Measurements from ENCODE around the gene NODAL.
"Not testable (repeated sequence)": the region's sequence is repeated elsewhere in the genome, so short reads cannot be mapped to it uniquely, and the experiment has no call there.

Gene NODAL

DNA sequence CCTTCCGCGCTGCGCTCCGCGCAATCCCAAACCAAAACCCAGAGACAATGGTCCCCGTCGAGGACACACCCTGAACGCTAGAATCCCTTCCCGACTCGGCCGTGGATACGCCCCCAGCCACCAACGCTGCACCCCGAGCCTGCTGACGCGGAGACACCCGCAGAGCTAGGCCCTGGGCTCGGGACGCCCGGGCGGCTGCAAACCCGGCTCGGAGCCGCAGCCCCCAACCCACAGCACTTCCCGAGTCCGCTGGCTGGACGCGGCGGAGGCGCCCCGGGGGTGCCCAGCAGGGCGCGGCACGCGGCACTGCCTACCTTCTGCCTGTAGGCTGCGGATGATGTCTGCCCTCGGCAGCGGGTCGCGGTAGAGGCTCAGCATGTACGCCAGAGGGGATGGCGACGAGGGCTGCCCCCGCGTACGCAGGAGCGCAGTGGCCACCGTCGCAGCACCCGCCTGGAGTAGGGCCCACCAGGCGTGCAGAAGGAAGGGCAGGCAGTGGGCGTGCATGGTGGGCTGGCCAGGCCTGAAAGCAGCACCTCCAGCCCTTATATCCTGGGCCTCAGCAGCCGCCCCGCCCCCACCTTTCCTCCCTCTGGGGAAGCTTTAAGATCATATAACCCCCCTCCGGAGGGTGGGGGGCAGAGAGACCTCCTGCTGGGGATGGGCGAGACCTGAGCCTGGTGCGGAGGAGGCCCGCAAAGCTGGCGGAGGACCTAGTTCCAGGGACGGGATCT is at the start of gene NODAL:
Gene NODAL, minus strand, starts transcription at position 521 of the 734 bp plus-strand sequence. Its CDS starts 14 bp downstream, at position 507.
- DNase-seq (ENCODE audit: low read depth in 3 of 3): no peak

DNA sequence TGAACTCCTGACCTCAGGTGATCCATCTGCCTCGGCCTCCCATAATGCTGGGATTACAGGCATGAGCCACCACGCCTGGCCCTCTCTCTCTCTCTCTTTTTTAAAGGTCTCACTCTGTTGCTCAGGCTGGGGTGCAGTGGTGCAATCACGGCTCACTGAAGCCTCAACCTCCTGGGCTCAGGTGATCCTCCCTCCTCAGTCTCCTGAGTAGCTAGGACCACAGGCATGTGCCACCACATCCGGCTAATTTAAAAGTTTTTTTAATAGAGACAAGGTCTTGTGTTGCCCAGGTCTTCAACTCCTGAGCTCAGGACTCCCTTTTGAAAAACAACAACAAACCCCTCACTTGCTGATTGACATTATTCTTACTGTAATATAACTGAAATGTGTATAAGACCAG is 48.7 kb upstream of the NODAL start:
- no peak for DNase-seq (ENCODE audit: low read depth in 3 of 3)

DNA sequence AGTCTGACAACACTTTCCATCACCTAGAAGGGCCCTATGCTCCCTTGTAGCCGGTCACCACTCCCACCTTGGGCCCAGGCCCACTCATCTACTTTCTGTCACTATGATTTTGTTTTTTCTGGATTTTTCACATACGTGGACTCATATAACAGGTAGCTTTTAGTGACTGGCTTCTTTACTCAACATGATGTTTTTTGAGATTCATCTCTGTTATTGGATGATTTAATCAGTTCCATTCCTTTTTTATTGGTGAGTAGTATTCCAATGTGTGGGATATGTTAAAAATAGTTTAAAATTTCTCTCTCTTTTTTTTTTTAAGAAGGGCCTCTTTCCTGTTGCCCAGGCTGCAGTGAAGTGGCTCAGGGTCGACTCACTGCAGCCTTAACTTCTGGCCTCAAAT is 46.3 kb upstream of the NODAL start:
- DNase-seq (ENCODE audit: low read depth in 3 of 3): no peak

DNA sequence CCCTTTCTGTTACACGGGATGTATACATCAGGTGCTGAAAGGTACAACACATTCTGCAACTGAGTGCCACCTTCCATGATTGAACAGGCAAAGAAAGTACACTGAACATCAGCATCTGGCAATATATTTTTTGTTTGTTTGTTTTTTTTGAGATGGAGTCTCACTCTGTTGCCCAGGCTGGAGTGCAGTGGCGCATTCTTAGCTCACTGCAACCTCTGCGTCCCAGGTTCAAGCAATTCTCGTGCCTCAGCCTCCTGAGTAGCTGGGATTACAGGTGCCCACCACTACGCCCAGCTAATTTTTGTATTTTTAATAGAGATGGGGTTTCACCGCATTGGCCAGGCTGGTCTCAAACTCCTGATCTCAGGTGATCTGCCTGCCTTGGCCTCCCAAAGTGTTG is 42.4 kb upstream of the NODAL start:
- not testable (repeated sequence) for DNase-seq (ENCODE audit: low read depth in 3 of 3)

DNA sequence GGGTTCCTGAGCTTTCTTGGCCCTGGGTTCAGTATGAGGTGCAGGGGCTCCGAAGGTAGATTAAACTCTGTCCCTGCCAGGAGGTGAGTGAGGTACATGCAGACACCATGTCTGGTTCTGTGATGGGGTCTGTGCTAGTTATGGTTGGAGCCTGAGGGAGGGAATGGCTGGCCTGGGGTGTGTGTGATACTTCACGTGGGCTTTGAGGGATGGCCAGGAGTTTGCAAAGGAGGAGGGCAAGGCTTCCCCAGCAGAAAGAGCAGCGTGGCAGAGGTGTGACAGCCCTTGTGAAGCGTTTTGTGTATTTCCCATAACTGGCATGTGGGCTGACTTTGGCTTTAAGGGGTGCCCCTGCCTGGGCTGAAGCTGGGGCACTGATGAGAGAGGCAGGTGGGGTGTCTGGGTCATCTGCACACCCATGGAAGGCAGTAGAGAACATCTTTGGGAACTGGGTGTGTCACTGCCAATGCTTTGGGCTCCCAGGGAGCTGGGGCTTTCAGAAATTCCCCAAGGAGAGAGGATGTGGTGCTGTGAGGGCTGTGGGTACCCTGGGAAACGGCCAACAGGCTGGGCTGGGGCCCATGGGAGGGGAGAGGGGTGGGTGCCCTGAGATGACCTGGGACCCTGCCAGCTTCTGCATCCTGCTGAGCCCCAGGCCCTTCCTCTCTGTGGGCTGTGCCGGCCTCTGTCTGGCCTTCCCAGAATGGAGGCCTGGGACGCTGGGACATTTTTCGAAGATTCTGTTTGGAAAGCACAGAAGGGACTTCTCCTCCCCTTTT is 41.7 kb upstream of the NODAL start:
- no peak for DNase-seq (ENCODE audit: low read depth in 3 of 3)

DNA sequence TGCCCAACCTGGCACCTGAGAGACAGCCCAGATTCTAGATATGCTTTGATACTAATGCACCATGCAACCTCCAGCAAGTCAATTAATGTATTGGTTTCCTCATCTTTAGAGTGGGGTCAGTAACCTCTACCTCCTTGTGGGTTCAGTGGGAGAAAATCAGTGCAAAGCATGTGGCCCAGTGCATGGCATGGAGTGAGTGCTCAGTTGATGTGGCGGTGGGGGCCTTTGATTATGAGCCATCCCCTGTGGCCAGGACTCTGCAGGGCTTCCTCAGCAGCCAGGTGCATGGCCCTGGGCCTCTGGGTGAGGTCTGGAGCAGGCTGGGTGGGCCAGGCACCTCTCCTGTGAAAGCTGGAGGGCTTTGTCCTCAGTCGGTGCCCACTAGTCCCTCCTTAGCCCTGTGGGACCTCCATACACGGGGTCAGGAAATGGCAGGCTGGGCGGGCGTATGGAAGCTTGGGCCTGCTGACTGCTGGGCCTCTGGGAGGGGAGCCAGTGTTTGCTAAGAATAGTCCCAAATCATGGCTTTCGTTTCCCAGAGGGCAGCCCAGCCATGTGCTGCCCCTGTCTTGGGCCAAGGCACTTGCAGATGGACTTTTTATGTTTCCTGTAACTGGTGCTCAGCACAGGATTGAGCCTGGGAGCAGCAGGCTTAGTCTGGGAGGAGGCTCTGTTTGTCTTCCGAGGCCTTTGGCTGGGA is 40.5 kb upstream of the NODAL start:
- no peak for DNase-seq (ENCODE audit: low read depth in 3 of 3)

DNA sequence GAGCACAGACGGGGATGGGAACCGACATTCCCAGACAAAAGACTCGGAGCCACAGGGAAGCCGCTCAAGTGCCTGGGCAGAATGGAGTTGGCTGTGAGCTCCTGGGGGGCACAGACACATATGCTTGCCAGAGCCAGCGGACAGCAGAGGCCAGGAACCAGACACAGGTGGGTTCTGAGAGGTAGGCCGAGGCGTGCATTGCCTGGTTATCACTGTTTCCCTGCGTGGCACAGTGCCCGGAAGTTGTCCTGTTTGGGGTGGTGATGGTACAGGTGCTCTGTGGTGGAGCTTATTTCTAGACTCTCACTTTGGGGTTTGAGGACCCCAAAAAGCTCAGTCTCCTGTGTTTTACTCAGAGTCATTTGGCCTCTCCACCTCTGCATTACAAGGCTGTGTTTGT is 39.6 kb upstream of the NODAL start:
- no peak for DNase-seq (ENCODE audit: low read depth in 3 of 3)

- no peak for DNase-seq (ENCODE audit: low read depth in 3 of 3)
These were observed 38.9 kb upstream of the NODAL start for GRCh38 chr10:70480239-70480861.

DNA sequence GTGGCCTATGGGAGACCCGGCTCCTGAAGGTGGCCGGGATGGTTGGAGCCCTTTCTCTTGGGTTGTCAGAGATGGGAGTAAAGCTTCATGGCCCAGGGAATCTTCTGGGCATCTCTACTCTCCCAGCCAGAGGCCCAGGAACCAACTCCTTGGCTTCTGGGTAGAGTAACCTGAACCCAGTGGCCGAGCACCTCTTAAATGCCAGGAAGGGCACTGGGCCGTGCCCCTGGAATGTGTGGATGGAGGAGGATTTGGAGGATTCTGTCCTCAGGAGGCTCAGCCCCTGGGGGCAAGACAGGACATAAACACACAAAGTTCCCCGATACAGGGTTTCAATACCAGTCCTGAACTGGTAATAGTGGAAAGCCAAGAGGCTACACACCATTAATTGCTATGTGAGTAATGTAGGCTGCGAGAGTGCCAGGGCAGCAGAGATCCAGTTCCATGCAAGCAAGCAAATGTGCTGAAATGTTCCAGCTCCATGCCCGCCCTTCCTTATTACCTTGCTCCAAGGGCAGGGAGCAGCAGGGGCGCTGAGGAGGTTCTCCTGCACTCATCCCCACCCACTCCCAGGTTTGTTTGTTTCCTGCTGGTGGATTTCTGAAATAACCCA is 38.3 kb upstream of the NODAL start:
- no peak for DNase-seq (ENCODE audit: low read depth in 3 of 3)

GRCh38 chr10:70479165-70479581 is 37.7 kb upstream of the NODAL start:
- DNase-seq (ENCODE audit: low read depth in 3 of 3): no peak

DNA sequence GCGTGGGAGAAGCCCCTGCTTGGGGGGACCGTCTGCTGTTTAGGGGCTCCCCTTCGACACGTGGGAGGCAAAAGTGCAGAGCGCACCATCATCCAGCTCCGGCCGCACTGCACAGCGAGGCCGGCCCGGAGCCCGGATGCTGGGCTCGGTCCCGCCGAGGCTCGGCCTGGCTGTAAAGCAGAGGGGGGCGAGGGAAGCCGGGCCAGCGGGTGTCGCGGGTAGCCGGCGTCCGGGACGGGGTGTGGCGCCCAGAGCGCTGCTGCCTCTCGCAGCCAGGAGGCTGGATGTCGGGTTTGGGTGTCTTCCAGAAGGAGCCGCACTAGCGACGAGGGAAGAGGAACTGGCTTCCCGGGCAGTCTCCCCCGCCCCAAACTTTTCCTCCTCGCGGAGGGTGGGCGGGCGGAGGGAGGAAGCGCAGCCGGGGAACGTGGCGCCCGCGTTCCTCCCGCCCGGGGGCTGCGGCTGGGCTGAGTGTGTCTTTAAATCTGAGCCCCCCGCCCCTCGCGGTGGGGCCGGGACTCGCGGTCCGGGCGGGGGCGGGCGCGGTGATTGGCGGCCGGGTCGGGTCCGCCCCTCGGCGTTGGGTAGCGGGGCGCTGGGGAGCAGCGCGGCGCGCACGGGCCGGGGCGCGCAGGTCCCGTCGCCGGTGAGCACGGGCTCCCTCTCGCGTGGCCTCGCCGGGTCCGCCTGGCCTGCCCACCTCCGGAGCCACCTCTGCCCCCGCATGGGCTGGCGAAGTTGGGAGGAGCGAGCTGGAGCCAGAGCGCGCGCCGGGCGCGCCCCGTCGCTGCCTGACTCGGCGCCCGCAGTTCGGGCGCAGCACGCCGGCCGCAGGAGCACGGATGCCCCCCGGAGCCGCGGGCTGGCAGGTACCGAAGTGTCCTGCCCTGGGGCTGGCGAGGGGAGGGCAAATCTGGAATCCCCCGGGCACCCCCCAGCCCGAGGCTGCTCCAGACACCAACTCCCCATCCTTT is 37.0 kb upstream of the NODAL start, which contains the start of gene PALD1:
Gene PALD1, plus strand, starts transcription at position 577 of the 974 bp plus-strand sequence. CDS start 47,185 bp downstream, outside the sequence.
- DNase-seq (ENCODE audit: low read depth in 3 of 3): peak in 2 of 3 experiments; percentile 22 to 50

DNA sequence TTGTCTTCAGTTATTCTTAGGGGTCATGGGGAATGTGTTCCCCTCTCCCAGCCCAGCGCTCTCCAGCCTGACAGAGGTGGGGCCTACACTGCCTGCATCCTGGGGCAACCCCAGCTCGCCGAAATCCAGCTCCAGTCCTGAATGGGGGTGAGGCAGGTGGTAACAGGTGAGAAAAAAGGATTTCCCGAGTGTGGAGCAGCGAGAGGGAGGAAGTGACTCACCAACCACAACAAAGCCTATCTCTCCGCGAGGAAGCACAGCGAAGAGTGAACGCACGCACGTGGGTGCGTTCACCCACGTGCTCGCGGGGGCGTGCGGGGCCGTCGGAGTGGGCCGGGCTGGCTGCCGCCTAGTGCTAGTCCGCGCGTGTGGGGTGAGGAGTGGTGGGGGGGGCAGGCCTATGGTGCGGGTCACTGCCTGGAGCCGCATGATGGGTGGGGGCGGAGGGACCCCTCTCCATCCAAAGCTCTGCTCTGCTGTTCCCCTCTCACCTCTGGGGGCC is 36.2 kb upstream of the NODAL start:
- DNase-seq (ENCODE audit: low read depth in 3 of 3): peak; percentile 33 to 74 (median 59)

GRCh38 chr10:70476249-70477035 is 35.0 kb upstream of the NODAL start:
- no peak for DNase-seq (ENCODE audit: low read depth in 3 of 3)

DNA sequence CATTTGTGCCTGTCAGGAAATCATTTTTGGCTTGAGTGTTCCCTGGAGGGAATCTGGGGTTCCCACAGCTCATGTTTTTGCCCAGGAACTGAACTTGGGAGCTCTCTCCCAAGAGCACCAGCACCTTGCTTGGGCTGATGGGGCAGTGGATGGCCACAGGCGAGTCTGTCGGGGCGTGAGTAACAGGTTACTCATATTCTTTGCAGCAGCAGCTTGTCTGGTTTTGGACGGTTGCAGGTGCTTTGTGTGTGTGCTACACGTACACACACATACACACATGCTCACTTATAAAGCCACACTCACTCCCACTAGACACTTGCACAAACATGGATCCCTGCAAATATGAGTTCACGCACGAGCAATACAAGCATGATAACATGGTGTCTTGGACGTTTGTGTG is 34.2 kb upstream of the NODAL start:
- DNase-seq (ENCODE audit: low read depth in 3 of 3): no peak

- no peak for DNase-seq (ENCODE audit: low read depth in 3 of 3)
These were observed 33.3 kb upstream of the NODAL start for GRCh38 chr10:70474780-70475179.

DNA sequence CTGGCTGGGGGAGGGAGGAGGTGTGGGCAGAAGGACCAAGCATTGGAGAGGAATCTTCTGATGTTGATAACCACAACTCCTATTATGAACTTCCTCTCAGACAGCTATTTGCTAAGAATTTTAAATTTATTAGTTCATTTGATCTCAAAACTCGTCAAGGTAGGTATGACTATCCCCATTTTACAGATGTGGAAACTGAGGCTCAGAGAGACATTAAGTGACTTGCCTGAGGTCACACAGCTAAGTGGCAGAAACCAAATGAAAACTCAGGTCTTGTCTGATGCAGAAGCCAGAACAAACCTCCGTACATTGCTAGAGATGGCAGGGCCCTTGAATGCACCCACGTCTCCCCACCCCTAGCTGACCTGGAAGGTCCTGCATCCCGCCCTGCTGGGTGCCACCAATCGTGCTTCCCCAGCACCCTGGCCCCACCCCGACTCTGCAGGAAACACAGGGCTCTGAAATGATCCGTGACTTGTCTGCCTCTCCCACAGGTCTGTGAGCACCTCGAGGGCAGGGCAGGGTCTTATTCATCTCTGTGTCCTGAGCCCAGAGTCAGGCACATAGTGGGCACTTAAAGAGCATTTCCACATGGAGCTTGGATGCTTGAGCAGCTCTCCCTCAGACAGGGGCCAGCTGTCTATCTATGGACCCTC is 31.4 kb upstream of the NODAL start:
- DNase-seq (ENCODE audit: low read depth in 3 of 3): no peak

GRCh38 chr10:70466951-70467350 is 25.5 kb upstream of the NODAL start:
- no peak for DNase-seq (ENCODE audit: low read depth in 3 of 3)

GRCh38 chr10:70465832-70466231 is 24.4 kb upstream of the NODAL start:
- DNase-seq (ENCODE audit: low read depth in 3 of 3): no peak

DNA sequence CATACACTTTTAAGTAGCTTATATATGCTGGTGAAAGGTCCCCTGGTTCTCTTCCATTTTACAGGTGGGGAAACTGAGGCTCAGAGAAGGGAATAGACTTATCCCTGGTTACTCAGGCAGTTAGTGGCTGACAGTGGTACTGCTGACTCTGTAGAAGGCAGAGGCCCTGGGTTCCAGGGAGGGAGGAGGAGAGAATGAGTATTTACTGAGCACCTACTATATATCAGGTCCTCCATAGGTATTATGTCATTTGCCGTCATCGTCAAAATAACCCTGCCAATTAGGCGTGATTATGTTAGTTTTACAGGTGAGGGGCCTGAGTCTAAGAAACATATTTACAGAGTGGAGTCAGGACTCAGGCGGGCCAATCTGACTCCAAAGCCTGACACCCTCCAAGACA is 23.8 kb upstream of the NODAL start:
- no peak for DNase-seq (ENCODE audit: low read depth in 3 of 3)

Data from stimulated activated CD4-positive, alpha-beta T cell treated with anti-CD3 and anti-CD28 coated beads, TNF-alpha, amount 100 ng/mL, for 24 hours (primary cell).